ENCODE data around the gene ANXA2.

ANXA2 gene

DNA sequence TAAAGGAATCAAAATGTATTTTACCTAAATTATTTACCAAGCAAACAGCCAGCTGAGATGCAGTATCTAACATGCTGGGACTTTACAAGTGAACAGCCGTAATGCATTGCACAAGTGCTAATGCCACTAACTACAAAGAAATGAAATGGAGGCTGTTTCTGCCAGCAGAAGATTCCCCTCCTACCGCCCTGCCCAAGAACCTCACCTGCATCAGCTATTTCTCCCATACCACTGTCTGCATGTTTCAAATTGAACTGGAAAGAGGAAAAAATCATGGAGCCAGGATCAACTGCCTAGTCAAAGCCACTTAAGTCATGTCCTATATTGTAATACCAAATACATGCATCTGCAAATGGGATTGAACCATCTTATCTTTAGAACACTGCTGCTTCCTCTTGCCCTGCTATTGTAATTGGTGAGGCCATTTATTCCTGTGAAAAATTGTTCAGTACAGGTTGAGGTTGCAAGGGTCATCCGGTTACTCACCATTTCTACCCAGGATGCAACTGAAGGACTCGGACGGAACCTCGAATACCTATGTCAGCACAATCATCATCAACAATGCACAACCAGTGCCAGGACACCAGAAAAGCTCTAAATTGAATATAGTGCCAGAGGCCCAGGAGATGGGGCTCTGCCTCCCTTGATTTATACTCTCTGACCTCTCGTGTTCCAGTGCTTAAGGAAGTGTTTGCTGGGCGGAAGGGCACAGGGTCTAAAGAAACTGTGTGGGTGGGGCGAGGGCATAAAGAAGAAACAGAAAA, 27.5 kb downstream of the ANXA2 start:
- no peak for DNase-seq (ENCODE audit: low read depth)

DNA sequence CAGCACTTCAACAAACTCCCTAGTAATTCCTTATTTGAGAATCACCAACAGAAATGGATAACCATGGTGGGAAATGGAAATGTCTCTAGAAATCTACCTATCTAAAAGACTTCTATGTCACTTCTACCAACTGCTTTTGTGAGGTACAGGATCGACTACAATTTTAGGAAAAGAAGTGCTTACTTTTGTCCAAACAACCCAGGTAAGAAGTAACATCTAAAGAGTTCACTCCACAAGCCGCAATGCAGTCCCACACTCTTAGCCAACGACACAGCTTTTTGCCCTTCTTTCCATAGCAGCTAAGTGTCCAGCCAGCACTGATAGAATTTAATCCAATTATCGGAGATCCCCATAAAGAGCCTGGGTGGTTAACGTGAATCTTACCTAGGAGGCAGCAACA, 28.1 kb downstream of the ANXA2 start:
- no peak for DNase-seq (ENCODE audit: low read depth)

DNA sequence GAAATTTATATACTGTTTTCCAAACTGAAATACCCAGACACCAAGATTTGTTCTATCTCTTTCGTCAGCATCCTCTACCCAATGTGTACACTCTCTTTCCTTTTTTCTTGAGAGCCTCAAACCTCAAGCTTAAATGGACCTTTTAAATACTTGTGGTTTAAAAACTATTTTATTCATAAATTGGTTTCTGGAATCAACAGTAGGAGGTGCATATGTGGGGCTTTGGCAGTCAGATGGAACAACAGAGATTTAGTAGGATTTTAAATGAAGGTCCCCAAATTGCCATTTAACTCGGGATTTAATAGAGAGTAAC, 33.2 kb downstream of the ANXA2 start:
- DNase-seq (ENCODE audit: low read depth): no peak

DNA sequence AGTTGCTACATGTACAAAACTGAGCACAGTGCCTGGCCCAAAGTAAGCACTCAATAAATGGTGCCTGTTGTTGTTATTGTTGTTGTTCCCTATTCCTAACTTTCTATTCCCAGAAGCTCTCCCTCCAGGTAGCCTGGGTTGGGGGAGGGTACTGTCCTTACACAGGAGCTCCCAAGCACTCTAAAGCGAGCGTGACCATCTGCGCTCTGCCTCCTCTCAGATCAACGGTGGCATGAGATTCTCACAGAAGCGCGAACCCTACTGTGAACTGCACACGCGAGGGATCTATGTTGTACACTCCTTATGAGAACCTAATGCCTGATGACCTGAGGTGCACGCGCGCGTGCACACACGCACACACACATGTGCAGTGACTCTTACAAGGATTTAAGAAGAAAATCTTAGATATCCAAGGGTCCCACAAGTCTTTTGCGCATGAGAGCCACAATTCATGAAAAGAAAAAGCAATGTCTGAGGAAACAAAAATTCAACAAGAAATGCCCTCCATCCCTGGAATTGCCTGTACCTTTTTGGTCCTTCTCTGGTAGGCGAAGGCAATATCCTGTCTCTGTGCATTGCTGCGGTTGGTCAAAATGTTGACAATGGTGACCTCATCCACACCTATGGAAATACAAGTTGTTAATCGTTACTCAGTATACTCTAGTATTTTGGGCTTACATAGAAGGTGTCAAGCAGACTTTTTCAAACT, 33.7 kb downstream of the ANXA2 start:
- DNase-seq (ENCODE audit: low read depth): no peak

DNA sequence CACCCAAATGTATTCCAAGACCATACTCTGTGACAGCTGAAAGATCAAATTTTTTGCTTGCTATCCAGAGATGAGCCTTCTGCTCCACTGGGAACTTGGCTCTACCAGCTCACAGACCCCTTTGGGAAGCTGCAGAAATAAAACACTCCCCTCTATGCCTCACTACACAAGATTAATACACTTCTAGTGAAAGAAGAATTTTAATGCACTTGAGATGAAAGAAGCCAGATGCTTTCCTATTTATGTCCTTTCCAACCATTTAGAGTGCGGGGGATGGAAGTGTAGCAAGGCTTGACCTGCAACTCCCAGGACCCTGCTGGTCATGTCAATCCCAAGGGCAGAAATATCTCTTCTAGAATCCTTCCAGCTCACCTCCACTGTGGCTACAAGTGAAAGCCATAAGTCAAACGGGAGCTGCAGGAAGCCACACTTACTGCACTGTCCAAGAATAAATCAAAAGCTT, 34.7 kb downstream of the ANXA2 start:
- no peak for DNase-seq (ENCODE audit: low read depth)

DNA sequence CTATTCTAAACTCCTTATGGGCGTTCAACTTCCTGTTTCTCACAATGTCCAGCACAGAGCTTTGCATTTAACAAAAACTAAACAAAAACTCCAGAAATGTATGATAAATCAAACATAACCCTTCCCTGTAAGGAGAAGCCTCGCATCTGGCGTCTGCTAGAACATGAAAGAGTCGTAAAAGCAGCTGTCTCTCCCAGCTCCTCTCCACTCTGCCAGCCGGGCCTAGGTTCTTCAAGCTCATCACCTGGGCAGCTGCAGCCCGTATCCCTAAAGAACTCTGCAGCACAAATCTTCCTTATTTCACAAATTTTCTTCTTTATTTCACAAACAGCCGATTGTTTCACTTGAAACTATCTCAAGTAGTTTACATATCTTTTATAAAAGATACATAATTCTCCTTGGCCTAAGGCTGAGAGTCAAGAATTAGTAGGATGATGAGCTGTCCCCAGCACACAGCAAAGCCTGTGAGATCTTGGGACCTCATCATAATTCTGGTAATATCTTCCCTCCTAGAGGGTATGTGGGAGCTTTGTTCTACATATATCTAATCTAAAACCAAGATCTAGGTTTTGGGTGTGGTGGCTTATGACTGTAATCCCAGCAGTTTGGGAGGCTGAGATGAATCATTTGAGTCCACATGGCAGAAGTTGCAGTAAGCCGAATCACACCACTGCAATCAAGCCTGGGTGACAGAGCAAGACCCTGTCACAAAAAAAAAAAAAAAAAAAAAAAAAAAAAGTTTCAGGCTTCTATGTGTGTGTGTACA, 35.3 kb downstream of the ANXA2 start:
- DNase-seq (ENCODE audit: low read depth): no peak

DNA sequence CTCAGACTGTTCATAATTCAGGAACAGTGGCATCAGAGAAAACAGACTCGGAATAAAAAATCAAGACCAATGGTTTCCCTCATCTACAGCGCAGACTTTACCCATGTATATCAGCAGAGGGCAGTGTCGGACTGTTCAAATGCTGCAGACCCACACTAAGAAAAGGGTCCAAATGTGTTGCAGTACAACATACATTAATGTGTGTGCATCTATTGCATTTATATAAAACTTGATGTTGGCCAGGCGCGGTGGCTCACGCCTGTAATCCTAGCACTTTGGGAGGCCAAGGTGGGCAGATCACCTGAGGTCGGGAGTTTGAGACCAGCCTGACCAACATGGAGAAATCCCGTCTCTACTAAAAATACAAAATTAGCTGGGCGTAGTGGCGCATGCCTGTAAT, 38.0 kb downstream of the ANXA2 start:
- DNase-seq (ENCODE audit: low read depth): peak; percentile 15

DNA sequence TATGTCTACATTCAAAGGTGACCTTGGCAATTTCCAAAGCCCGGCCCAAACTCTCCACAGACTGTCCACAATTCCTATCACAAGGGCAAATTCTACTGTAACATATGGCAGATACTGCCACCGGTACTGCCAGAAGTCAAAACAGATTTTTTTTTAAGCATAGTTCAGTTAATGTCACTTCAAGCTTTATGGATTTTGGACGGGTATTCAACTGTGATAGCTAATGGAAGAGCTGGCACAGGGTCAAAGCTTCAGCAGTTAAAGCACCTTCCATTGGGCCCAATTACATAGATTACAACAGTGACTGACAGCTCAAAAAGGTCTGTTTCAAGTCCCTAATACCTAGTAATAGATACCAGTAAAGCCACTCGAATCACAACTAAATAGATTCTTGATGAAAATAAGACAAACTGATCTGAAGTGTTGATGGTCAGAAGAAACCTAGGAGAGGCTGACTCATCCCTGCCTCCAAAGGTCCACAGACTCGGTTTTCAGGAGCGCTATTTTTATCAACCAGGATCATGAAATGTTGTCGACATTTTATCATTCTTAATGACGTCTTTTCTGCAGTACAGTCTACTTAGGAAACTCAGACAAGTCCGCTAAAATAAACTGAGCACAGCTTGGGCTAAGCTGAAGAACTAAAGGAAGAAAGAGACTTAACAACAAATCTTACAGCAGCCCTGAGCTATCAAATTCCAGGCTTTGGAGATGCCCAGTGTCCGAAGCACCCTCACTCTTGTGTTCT, 38.7 kb downstream of the ANXA2 start:
- DNase-seq (ENCODE audit: low read depth): no peak

DNA sequence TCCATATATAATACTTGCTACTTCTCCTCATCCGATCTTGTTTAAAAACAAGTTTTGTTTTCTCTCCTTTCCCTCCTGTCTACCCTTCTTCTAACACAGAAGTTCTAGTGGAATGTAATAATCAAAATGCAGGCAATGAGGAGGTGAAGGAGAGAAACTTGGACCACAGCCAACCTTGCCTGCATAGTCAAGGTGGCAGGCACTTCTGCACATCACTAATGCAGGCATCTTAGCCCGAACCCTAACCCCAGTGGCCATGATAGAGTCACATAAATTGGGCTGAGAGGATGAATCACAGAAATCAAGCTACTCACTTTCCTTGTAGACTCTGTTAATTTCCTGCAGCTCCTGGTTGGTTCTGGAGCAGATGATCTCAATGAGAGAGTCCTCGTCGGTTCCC, 41.0 kb downstream of the ANXA2 start:
- no peak for DNase-seq (ENCODE audit: low read depth)

DNA sequence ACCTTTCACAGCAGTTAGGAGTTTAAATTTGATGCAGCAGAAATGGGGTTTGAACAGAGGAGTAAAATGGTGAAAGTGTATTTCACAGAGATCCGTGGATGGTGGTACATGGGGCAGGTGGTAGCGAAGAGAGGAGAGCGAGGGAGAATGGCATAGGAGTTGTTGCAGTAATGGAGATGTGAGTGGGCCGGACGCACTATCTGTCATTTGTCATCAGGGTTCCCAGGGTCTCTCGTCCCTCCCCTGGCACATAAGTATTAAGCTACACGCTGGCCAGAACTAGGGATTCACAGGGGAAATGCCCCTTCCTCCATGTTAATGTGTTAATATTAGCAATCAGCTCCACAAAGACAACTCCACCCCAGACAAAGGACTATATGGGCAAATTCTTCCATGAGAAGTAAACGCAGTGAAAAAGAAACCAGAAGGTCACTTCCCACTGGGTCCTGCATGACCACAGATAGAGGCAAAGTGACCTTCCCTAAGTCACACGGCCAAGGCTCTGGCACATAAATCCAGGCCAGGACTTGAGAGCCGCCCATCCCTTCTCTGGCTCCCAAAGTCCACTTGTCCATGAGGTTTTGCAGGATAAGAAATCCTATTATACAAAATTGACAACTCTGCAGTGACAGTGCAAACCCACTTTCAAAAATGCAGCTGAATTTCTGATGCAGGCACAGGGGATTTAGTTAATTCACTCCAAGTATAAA, 42.5 kb downstream of the ANXA2 start:
- no peak for DNase-seq (ENCODE audit: low read depth)

DNA sequence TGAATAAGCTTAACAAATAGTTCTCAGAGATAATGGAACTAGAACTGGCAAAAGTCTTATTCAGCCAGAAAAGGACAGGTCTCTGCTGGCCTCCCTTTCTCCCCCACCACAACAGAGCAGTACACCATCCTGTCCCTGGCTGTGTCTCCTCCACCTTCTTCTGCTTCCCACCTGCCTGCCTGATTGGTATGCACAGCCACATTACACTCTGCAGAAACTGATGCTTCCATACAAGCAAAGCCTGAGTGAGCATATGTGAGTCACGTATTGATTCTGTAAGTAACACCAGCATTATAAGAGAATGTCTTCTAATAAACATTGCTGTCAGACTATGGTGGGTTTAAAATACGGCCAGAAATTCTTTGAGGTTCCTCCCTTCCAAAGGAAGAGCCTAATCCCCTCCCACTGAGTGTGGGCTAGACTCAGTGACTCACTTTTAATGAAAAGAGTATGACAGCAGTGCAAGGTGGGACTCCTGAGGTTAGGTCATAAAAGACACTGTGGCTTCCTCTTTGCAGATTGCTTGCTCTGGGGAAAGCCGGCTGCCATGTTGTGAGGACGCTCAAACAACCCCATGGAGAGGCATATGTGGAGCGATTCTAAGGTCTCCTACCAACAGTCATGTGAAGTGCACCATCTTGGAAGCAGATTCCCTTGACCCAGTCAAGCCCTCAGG, 44.4 kb downstream of the ANXA2 start:
- no peak for DNase-seq (ENCODE audit: low read depth)

DNA sequence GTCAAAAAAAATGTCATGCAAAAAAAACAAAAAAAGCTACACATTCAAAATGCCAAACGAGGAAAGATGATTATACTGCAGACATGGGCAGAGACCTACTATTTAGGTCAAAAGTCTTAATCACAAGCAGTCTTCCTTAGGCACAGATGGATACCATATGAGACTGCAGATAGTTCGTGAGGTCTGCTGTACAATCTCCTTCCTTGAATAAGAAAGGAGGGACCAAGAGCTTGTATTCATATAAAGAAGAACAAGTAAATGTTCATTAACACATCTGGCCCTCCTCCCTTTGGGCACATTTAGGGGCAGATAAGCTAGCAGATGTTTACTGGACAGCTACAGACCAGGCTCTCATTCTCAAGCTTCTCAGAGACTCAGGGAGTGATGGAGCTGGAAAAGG, 45.3 kb downstream of the ANXA2 start:
- DNase-seq (ENCODE audit: low read depth): no peak

DNA sequence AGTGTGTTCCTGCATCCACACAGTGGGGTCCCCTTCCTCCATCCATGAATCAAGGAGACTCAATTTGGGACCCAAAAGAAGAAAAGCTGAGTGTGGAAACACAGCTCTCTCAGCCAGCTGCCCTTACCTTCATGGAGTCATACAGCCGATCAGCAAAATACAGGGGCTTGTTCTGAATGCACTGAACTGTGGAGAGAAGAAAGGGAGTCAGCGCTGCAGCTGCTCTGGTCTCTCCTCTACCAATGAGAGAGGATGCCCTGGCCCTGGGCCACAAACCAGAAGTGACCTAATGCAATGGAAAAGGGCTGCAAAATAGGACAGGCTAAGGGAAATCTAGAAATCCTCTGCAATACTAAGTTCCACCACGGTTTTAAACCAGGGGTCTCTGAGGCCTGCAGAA, 46.7 kb downstream of the ANXA2 start:
- no peak for DNase-seq (ENCODE audit: low read depth)

DNA sequence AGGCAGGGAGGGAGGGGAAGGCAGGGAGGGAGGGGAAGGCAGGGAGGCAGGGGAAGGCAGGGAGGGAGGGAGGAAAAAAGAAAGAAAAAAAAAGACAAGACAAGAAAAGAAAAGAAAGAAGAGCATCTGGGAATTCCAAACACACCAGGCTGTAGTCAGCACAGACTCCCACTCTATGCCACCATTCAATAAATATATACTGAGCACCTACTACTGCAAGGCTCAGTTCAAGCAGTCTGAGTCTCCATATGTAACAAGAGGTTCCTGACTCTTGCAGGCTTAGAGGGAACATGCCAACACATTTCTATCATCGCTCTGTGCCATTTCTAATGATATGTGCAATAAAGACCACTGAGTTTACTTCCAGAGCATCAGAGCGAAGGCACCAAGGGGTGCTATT, 47.7 kb downstream of the ANXA2 start:
- DNase-seq (ENCODE audit: low read depth): no peak

DNA sequence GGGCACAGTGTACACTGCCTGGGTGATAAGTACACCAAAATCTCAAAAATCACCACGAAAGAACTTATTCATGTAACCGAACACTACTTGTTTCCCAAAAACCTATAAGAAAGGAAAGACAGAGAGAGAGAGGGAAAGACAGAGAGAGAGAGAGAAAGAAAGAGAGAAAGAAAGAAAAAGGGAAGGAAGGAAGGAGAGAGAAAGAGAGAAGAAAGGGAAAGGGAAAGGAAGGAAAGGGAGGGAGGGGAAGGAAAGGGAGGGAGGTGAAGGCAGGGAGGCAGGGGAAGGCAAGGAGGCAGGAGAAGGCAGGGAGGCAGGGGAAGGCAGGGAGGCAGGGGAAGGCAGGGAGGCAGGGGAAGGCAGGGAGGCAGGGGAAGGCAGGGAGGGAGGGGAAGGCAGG, 48.2 kb downstream of the ANXA2 start:
- DNase-seq (ENCODE audit: low read depth): no peak

DNA sequence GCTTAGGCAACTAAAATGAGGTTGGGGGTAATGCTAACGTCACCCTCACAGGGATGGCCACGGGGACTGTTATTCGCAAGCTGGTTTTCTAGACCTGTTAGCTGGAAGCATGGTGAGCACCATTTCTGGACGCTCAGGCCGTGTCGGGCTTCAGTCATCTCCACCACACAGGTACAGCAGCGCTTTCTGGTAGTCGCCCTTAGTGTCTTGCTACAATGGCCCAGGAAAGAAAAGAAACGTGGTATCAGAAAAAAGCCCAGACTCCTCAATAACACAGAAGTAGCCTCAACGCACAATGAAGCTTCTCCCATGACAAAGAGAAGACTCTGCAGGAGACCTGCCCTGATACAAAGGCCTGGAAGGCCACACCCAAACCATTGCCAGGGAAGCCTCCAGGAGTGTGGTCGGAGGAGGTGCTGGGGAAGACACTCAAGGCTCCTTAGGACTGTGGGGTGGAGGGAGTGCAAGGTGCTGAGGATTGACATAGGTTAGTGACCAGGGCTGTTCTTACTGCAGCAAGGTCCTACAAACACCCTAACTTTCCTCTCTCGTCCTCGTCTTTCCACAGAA, 50.2 kb downstream of the ANXA2 start:
- no peak for DNase-seq (ENCODE audit: low read depth)

DNA sequence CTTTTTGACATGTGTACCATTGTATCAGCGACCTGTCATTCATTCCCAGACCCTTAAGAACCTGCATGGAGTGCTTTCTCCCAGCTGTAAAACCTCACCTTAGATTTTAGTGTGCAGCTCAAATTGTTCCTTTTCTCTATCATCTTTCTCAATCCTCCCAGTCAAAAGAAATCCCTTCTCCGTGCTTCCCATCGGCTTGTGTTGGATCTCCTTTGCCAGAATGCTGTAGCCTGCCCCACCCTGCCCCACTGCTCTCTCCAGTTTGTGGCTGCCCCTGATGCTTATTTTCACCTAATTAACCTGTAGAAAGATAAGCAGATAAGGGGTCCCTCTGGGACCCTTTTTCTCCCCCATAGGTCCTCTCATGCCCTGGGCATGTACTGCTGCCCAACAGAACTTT, 51.1 kb downstream of the ANXA2 start:
- DNase-seq (ENCODE audit: low read depth): no peak

DNA sequence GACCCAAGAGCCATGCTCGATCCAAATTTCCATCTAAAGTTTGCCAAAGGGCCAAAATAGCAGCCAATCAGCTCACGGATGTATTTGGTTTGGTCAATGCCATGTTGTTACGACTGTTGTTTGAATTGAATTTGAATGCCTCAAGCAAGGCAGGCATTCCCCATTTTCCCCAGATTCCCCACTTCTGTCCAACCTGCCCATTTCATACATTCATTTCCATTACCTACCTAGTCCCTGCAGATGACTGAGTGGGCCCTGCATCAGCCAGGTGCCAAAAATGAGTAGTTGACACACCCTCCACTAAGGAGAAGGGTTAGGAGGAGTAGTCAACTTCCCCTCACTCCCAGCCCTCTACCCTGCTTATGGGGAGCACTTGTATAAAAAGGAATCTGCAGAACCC, 51.7 kb downstream of the ANXA2 start:
- no peak for DNase-seq (ENCODE audit: low read depth)

DNA sequence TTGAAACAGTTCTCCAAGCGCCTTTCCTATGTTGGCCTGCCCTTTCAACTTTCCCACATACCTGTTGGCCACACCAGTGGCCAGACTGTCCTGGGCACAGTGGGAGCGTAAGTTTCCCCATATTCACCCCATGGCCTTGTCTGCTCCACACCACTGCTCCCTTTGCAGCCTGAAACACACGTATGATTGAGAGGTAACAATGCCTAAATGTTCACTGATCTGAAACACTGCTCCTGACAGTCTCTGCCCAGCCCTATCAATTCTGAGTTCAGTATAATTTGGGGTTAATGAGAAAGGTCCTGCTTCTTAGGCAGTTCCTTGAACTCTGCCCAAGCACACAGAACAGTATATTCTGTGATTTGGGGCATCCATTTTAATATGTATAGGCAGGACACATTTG, 52.2 kb downstream of the ANXA2 start:
- DNase-seq (ENCODE audit: low read depth): no peak

DNA sequence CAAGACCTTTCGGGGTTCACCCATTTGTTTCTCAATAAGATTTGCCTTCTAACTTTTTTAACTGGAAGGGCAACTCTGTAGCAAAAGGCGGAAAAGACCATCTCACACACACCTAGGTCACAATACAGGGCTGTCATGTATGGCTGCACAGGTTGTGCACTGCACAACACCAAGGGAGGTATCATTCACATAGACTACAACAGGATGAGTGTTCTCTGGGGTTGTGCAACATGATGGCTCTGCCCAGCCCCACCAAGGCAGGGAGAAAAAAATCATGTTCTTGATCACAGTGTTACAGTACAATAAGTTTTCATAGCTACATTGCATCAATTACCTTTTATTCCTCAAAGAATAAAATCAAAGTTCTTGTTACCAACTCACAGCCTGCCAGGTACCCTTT, 52.8 kb downstream of the ANXA2 start:
- DNase-seq (ENCODE audit: low read depth): no peak

DNA sequence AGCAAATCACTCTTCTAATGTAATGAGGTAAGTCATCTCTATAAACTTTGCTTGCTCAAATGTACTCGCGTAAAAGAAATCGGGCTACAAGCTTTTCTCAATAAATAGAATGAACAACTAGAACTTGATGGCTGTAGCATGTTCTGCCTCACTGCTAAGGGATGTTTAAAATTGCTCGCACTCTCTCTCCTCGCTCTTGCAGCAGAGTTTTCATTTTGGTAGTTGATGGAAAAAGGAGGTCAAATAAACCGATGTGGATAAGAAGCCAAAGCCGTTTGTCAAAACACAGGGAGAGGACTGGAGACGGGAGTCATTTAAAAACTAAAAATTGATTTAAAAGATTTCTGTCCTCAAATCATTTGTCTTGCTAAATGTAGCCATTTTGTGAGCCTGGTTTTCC, 53.3 kb downstream of the ANXA2 start:
- DNase-seq (ENCODE audit: low read depth): no peak
